OCI-M2 (cell line): ENCODE results near the gene TBX5.
"Not testable (repeated sequence)": the region's sequence is repeated elsewhere in the genome, so short reads cannot be mapped to it uniquely, and the experiment has no call there.

Experiments
- DNase-seq: peaks from one replicate; lab custom pipeline; 2025; ENCODE audit not compliant: unreplicated experiment; lab: John Stamatoyannopoulos, UW

TBX5 gene

DNA sequence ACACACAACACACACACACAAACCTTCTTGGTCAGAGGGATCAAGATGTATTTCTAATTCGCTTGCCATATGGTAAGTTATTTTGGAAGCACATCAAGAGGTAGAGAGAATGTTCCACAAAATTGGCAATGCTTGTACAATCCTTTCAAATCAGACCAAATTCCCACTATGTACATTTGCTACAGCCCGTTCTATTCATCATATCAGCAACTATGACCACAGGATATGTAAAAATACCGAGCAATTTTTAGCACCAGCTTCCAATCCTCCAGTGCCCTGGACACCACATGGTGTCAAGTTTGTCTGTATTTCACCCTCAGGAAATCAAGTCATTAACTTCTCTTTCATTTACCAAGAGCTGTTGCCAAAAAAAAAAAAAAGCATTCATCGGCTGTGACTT lies 21.2 kb downstream of the TBX5 start:
- no peak for DNase-seq

DNA sequence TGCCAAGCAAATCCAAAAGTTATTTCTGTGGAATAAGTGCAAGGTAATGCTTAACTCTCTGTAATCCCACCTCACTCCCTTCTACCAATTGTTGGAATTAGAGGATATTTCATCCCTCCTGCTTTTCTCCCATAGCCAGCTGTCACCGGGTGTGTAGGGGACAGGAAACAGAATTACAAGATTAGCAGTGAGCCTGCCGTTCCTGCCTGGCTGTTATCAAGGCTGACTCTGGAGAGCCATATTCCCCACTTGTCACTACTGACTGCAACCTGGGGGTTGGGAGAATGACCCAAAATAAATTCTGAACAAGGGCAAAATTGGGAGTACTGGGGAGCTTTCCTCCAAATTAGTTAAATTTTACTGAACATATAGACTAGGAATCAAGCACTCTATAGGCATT lies 24.8 kb downstream of the TBX5 start:
- no peak for DNase-seq

DNA sequence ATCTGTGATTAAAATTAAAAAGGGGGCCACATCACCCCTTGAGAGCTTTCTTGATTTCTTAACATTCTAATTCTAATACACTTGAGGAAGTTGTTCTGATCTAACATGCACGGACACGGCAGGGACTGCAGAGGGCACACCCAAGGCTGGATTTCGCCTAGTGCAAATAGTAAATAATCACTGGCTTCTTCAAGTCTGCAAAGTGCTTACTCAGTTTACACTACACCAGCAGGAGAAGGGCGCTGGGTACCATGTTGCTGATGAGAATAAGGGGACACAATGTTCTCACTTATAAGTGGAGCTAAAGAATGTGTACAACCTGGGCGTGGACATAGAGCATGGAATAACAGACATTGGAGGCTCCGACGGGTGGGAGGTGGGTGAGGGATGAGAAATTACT lies 34.2 kb downstream of the TBX5 start:
- DNase-seq: no peak

DNA sequence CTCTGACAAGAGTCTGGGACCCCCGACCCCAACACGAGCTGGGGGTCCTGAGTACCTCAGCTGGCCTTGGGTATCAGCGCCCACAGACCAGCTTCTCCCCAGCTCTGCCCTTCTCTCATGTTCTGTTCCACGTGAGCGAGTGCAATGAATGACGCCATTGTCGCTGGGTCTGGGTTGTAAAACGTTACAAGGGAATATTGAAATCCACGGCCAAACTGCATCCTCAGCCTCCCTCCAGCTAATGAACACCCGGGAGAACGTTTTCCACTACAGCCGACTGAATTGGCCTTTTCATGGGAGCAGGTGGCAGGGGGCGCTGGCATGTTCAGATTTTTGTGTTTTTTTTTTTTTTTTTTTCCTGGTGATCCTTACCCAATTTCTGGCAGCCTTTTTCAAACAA lies 34.7 kb downstream of the TBX5 start:
- DNase-seq: no peak

DNA sequence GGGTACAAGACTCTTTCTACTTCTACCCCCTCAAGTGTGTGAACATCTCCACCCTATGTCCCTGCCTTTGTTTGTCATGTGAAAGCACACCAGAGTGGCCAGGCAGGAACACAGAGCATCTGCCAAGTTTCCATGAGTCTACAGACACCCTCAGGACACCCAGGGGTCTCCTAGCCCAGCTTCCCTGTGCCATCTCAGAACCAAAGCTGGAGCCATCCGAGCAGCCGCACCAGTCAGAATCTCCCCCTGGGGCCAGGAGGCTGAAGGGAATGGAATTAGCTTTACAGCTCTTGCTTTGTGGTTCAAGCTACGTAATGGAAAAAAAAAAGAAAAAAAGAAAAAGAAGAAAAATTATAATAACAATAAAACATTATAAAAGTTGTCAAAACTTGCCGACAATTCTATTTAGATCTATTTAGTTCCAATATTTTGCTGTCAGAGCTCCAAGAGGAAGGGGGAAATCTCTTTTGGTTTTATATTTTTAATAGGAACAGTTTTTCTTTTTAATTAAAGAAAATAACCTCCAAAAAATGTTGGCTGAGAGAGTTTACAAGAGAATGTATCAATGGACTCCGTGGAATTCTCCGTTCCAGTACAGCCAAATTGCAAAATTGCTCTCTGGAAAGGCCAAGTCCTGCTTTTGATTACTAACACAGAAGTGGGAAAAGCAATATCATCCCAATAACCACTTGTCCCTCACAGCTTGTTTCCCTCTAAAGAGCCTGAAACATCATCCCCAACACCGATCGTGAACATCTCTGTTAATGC lies 37.1 kb downstream of the TBX5 start:
- no peak for DNase-seq

DNA sequence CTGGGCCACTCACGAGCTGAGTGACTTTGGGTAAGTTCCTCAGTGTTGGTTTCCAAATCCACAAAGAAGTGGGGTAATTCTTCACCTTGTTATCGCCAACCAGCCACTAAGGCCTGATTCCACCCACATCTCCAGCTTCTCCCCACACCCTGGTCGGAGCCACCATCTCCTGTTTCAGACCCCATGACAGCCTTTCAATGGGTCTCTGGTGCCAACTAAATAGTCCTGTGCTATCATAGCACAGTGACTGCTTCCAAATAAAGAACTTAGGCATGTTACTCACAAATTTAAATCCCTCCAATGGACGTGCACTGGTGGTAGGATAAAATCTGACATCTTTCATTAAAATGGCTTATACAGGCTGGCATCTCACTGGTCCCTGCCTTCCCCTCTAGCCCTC lies 44.0 kb downstream of the TBX5 start:
- DNase-seq: no peak

- no peak for DNase-seq
Observed at GRCh38 chr12:114361545-114361944, 44.4 kb downstream of the TBX5 start.

GRCh38 chr12:114360485-114360884 lies 45.5 kb downstream of the TBX5 start:
- DNase-seq: no peak

GRCh38 chr12:114355389-114356088 lies 50.4 kb downstream of the TBX5 start:
- no peak for DNase-seq

GRCh38 chr12:114349239-114349638 lies 56.7 kb downstream of the TBX5 start:
- DNase-seq: not testable (repeated sequence)

- no peak for DNase-seq
Observed at GRCh38 chr12:114347861-114348260, 58.1 kb downstream of the TBX5 start.

DNA sequence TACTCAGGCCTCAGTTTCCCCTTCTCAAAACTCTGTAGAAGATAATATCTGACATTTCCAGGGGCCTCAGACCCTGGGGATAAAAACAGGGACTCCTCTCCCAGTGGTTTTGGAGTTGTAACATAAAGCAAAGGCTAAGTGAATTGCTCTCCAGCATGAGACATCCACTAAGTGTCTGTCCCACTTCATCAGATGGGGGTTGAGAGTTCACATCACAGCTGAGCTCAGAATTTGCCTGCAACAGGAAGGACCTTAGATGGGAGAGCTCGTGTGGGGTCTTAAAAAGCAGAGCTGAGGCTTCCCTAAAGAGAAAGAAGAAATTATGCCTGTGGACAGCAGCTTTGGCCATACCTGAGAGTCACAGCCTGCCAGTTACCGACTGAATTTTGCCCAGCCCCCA lies 61.1 kb downstream of the TBX5 start:
- DNase-seq: no peak

GRCh38 chr12:114344303-114344663 lies 61.7 kb downstream of the TBX5 start:
- no peak for DNase-seq

- no peak for DNase-seq
Observed at GRCh38 chr12:114343585-114344302, 62.2 kb downstream of the TBX5 start.

GRCh38 chr12:114342656-114343055 lies 63.3 kb downstream of the TBX5 start:
- no peak for DNase-seq

DNA sequence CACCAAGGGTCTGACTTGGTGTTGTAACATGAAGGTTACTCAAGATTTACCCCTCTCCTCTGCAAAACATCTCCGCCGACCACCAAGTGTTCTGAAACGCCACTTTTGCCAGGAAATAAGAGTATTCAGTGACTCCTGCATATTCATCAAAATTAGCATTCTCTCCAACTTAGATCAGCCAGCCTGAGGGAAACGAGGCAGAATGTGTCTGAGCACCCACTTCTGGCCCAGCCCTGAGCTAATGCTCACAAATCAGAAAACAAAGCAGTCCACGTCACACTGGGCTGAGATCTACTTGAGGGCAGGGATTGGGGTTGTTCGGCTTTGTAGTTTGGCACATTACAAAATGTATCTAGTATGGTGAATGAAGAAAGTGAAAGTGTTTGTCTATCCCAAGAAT lies 64.3 kb downstream of the TBX5 start:
- no peak for DNase-seq

DNA sequence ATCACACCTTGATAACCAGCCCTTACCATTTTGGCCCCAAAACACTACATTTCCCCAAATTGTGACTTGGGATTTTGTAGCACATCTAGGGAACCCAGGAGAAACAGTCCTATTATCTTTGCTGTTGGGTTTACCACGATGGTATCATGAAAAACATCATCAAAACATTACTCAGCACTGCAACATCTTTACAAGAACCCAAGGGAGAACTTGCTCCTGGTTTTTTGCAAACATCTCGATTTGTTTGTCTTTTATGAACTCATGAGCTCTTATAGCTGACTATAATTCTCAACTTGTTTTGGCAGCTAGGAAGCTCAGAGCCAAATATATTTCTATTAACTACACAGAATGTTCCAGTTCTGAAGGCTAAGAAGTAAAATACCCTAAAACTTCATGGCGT lies 65.7 kb downstream of the TBX5 start:
- no peak for DNase-seq

DNA sequence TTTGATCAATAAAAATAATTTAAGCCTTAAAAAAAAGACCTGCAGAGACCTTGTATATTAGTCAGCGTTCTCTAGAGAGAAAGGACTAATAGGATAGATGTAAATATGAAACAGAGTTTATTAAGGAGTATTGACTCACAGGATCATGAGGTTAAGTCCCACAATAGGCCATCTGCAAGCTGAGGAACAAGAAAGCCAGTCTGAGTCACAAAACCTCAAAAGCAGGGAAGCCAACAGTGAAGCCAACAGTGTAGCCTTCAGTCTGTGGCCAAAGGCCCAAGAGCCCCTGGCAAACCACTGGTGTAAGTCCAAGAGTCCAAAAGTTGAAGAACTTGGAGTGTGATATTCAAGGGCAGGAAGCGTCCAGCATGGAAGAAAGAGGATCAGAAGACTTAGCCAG lies 66.3 kb downstream of the TBX5 start:
- DNase-seq: no peak

GRCh38 chr12:114335607-114336006 lies 70.3 kb downstream of the TBX5 start:
- no peak for DNase-seq

GRCh38 chr12:114334395-114334794 lies 71.5 kb downstream of the TBX5 start:
- no peak for DNase-seq

DNA sequence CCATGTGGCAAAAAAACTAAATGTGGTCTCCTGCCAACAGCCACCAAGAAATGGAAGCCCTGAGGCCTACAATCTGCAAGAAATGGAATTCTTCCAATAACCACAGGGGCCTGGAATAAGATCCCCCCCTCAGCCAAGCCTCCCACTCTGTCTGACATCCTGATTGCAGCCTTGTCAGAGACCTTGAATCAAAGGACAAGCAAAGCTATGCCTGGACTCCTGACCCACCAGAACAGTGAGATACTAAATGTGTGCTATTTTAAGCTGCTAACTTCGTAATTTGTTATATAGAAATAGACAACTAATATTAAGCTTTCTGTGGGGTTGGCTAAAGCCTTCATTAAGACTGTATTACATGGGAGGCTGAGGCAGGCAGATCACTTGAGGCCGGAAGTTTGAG lies 77.7 kb downstream of the TBX5 start:
- DNase-seq: no peak

DNA sequence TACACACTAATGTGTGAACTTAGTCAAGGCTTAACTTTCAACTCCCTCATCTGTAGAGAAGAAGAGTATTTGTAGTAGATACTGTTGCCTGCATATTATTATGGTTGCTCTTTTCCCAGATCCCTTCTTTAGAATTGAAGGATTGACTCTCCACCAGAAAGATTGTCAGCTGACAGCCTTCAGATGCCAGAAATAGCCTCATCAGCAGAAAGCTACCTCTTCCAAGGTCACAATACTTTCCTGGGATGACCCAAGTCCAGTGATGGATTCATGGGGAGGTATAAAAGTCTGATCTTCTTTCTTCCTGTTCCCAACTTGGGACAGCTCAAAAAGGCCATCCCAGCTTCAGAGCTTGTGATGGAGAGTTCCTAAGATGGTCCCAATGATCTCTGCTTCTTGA lies 78.2 kb downstream of the TBX5 start:
- no peak for DNase-seq
